ENCODE data around the gene HOXA3. TPM values are rescaled to one million over a fixed set of nuclear protein-coding genes. Genes with fewer than 3 reads are reported as not detected.

Gene HOXA3
- total RNA-seq, 1 experiment from 2014 or later: 4.5 TPM

GRCh38 chr7:27145914-27146412 is 6.4 kb downstream of the HOXA3 start:
- Histone ChIP-seq H3K9me3 (ENCODE audit: low read length) (no peaks in the 10 kb centered on the region), H3F3A (ENCODE audit: low read length, unreplicated experiment) (no peaks in the 10 kb centered on the region), H4K20me1 (ENCODE audit: low read length) (no peaks in the 10 kb centered on the region), H3K27me3 (ENCODE audit: low read length) (no peaks in the 10 kb centered on the region), H3K36me3 (ENCODE audit: low read depth, low read length) (peaks cover 13% of the 10 kb centered on the region; the same call in 1 of the 2 replicates), H3K9ac (ENCODE audit: low read length) (no peak overlapping the region), H3K4me3 (ENCODE audit: low read length) (no peak overlapping the region), H3K4me1 (ENCODE audit: insufficient read depth, low read length) (peaks cover 21% of the 10 kb centered on the region), H3K79me2 (ENCODE audit: low read length) (peaks cover 49% of the 10 kb centered on the region), H3K9me2 (replicated peaks; ENCODE audit: low read length) (no peaks in the 10 kb centered on the region), H3K4me2 (ENCODE audit: low read length) (no peak overlapping the region), H3K27ac (ENCODE audit: low read length) (no peak overlapping the region), H2AFZ (ENCODE audit: low read length) (no peak overlapping the region)
- ChIA-PET POLR2A (ENCODE audit: unreplicated experiment) (no interaction called here), CTCF (no interaction called here)
- intact Hi-C loops (cut with micrococcal nuclease): no loop called here
- ATAC-seq (no peak), DNase-seq (no peak)
- TF ChIP-seq EZH2 (IDR thresholded peaks at IDR 0.05; ENCODE audit: low read length, unreplicated experiment) (no peak), CTCF (conservative IDR thresholded peaks at IDR 0.05; ENCODE audit: low read depth, low read length) (no peak), EZH2phosphoT487 (IDR thresholded peaks at IDR 0.05; ENCODE audit: borderline replicate concordance, low read length) (no peak)
- BruUV-seq (replicated peaks): no TSS peak

DNA sequence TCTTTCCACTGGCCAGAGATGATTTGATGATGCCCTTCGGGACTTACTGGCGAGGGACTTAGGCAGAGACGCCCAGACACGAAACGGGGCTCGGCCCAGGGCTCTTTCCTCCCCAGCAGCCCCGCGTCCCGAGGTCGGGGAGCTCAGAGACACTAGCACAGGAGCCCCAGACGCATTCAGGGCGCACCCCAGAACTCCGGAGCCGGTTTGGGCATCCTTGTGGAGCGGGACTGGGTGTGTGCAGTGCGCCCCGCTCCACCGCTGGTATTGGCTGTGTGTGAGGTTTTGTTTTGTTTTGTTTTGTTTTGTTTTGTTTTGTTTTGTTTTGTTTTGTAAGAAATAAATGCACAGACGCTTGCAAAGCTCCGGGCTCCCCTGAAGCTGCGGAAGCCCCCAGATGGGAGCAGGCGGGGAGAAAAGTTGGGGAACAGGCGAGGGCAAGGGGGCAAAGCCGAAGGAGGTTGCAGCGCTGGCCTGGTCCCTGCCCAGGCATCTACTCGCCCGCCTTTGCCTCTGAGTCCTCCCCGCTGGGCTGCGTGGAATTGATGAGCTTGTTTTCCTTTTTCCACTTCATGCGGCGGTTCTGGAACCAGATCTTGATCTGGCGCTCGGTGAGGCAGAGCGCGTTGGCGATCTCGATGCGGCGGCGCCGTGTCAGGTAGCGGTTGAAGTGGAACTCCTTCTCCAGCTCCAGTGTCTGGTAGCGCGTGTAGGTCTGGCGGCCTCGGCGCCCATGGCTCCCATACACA is 7.0 kb downstream of the HOXA3 start:
- ChIA-PET CTCF (no interaction called here), POLR2A (ENCODE audit: unreplicated experiment) (no interaction called here)
- peaks cover 43% of the 10 kb centered on the region for H3K79me2 ChIP-seq (ENCODE audit: low read length)
- H3K27me3 ChIP-seq (ENCODE audit: low read length): no peaks in the 10 kb centered on the region
- no peaks in the 10 kb centered on the region for H3K9me3 ChIP-seq (ENCODE audit: low read length)
- H3K4me1 ChIP-seq (ENCODE audit: insufficient read depth, low read length): peaks cover 21% of the 10 kb centered on the region
- ATAC-seq (no peak), DNase-seq (no peak)
- no peak overlapping the region for H3K4me3 ChIP-seq (ENCODE audit: low read length)
- no peak for TF ChIP-seq CTCF (conservative IDR thresholded peaks at IDR 0.05; ENCODE audit: low read depth, low read length)
- TF ChIP-seq EZH2phosphoT487 (IDR thresholded peaks at IDR 0.05; ENCODE audit: borderline replicate concordance, low read length): no peak
- no peak for TF ChIP-seq EZH2 (IDR thresholded peaks at IDR 0.05; ENCODE audit: low read length, unreplicated experiment)
- no peaks in the 10 kb centered on the region for H4K20me1 ChIP-seq (ENCODE audit: low read length)
- no peaks in the 10 kb centered on the region for H3F3A ChIP-seq (ENCODE audit: low read length, unreplicated experiment)
- no peak overlapping the region for H3K27ac ChIP-seq (ENCODE audit: low read length)
- H3K9ac ChIP-seq (ENCODE audit: low read length): no peak overlapping the region
- BruUV-seq (replicated peaks): no TSS peak
- no peak overlapping the region for H2AFZ ChIP-seq (ENCODE audit: low read length)
- intact Hi-C loops (cut with micrococcal nuclease): no loop called here
- no peak overlapping the region for H3K4me2 ChIP-seq (ENCODE audit: low read length)
- no peaks in the 10 kb centered on the region for H3K9me2 ChIP-seq (replicated peaks; ENCODE audit: low read length)
- peaks cover 13% of the 10 kb centered on the region; the same call in 1 of the 2 replicates for H3K36me3 ChIP-seq (ENCODE audit: low read depth, low read length)

GRCh38 chr7:27144781-27145164 is 7.6 kb downstream of the HOXA3 start:
- Histone ChIP-seq H3K4me2 (ENCODE audit: low read length) (no peak overlapping the region), H4K20me1 (ENCODE audit: low read length) (no peaks in the 10 kb centered on the region), H3K4me1 (ENCODE audit: insufficient read depth, low read length) (peaks cover 21% of the 10 kb centered on the region), H3K4me3 (ENCODE audit: low read length) (no peak overlapping the region), H3F3A (ENCODE audit: low read length, unreplicated experiment) (no peaks in the 10 kb centered on the region), H2AFZ (ENCODE audit: low read length) (no peak overlapping the region), H3K27me3 (ENCODE audit: low read length) (no peaks in the 10 kb centered on the region), H3K9me2 (replicated peaks; ENCODE audit: low read length) (no peaks in the 10 kb centered on the region), H3K27ac (ENCODE audit: low read length) (no peak overlapping the region), H3K79me2 (ENCODE audit: low read length) (peaks cover 37% of the 10 kb centered on the region), H3K9me3 (ENCODE audit: low read length) (no peaks in the 10 kb centered on the region), H3K9ac (ENCODE audit: low read length) (no peak overlapping the region), H3K36me3 (ENCODE audit: low read depth, low read length) (peaks cover 13% of the 10 kb centered on the region; the same call in 1 of the 2 replicates)
- CTCF ChIA-PET: no interaction called here
- ATAC-seq (no peak), DNase-seq (no peak)
- intact Hi-C loops (cut with micrococcal nuclease): no loop called here
- TF ChIP-seq EZH2 (IDR thresholded peaks at IDR 0.05; ENCODE audit: low read length, unreplicated experiment): no peak
- no peak for TF ChIP-seq CTCF (conservative IDR thresholded peaks at IDR 0.05; ENCODE audit: low read depth, low read length)
- TF ChIP-seq EZH2phosphoT487 (IDR thresholded peaks at IDR 0.05; ENCODE audit: borderline replicate concordance, low read length): no peak
- POLR2A ChIA-PET (ENCODE audit: unreplicated experiment): no interaction called here
- BruUV-seq (replicated peaks): no TSS peak

Data from PC-3 (cell line).